Measurements from ENCODE around the gene RPLP1.

Gene RPLP1

GRCh38 chr15:69457304-69458280 lies 5.0 kb downstream of the RPLP1 start:
- no peak for TF ChIP-seq CTCF (IDR thresholded peaks at IDR 0.05; ENCODE audit: control extremely low read depth, extremely low read depth, low read depth, missing control alignments)
- ChIA-PET CTCF (interaction anchor here (1.1 kb wide), 1 partner anchor 9 kb away, joined by 4 read pairs; no protein-coding TSS in a partner anchor), POLR2A (interaction anchor here (0.9 kb wide), 1 partner anchor 9 kb away, joined by 4 read pairs; no protein-coding TSS in a partner anchor)
- DNase-seq (ENCODE audit: extremely low spot score), result no peak

GRCh38 chr15:69459066-69459465 lies 6.4 kb downstream of the RPLP1 start:
- ChIA-PET POLR2A (interaction anchor here (0.6 kb wide), 1 partner anchor 27 kb away, joined by 3 read pairs; no protein-coding TSS in a partner anchor), CTCF (no interaction called here)
- no peak for TF ChIP-seq CTCF (IDR thresholded peaks at IDR 0.05; ENCODE audit: control extremely low read depth, extremely low read depth, low read depth, missing control alignments)
- DNase-seq (ENCODE audit: extremely low spot score), result no peak

GRCh38 chr15:69460481-69460880 lies 7.9 kb downstream of the RPLP1 start:
- TF ChIP-seq CTCF (IDR thresholded peaks at IDR 0.05; ENCODE audit: control extremely low read depth, extremely low read depth, low read depth, missing control alignments), result no peak
- DNase-seq (ENCODE audit: extremely low spot score), result no peak
- POLR2A ChIA-PET, result no interaction called here
- CTCF ChIA-PET, result interaction anchor here (2.7 to 3.3 kb wide), 2 partner anchors 15 to 29 kb away, joined by 16 to 20 read pairs; no protein-coding TSS in a partner anchor

GRCh38 chr15:69462030-69462492 lies 9.4 kb downstream of the RPLP1 start:
- TF ChIP-seq CTCF (IDR thresholded peaks at IDR 0.05; ENCODE audit: control extremely low read depth, extremely low read depth, low read depth, missing control alignments), result no peak
- POLR2A ChIA-PET, result interaction anchor here (0.7 to 3.5 kb wide), 2 partner anchors 9 to 19 kb away, joined by 6 to 49 read pairs; partner anchors contain the start of gene RPLP1

GRCh38 chr15:69462493-69463181 lies 10.0 kb downstream of the RPLP1 start:
- POLR2A ChIA-PET, result interaction anchor here (0.7 to 3.5 kb wide), 2 partner anchors 9 to 20 kb away, joined by 6 to 49 read pairs; partner anchors contain the start of gene RPLP1
- DNase-seq (ENCODE audit: extremely low spot score), result peak; percentile 96
- CTCF ChIA-PET, result interaction anchor here (0.6 to 3.3 kb wide), 25 partner anchors 10 to 1072 kb away, joined by 3 to 47 read pairs (median 4); partner anchors contain the start of genes GLCE, KIF23 and RPLP1
- TF ChIP-seq CTCF (IDR thresholded peaks at IDR 0.05; ENCODE audit: control extremely low read depth, extremely low read depth, low read depth, missing control alignments), result peak; percentile 79

More at GRCh38 chr15:69462030-69462492, 9.4 kb downstream of the RPLP1 start:
- CTCF ChIA-PET, result interaction anchor here (0.8 to 3.3 kb wide), 21 partner anchors 9 to 1073 kb away, joined by 3 to 47 read pairs (median 4); partner anchors contain the start of genes GLCE, KIF23 and RPLP1
- no peak for DNase-seq (ENCODE audit: extremely low spot score)
